Measurements from ENCODE around the gene MAGI2.

DNA sequence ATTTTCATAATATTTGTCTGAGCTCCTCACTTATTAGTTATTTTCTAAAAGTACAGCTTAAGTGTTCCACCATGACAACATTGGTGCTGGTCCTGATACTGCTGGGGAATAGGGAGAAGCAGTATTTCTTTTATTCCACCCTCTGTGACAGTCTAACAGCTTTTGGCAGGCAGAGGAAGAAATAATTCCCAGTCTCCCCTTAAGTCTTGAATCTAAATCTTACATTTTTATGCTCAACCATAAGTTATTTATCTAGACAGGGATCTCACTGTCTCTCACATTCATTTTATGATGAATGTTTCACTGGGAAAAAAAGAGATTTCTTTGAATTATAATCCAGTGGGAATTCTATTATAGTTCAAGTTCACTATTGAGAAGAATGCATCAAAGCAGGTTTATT is 71.5 kb downstream of the MAGI2 start:
- TF ChIP-seq, protein P1, sequence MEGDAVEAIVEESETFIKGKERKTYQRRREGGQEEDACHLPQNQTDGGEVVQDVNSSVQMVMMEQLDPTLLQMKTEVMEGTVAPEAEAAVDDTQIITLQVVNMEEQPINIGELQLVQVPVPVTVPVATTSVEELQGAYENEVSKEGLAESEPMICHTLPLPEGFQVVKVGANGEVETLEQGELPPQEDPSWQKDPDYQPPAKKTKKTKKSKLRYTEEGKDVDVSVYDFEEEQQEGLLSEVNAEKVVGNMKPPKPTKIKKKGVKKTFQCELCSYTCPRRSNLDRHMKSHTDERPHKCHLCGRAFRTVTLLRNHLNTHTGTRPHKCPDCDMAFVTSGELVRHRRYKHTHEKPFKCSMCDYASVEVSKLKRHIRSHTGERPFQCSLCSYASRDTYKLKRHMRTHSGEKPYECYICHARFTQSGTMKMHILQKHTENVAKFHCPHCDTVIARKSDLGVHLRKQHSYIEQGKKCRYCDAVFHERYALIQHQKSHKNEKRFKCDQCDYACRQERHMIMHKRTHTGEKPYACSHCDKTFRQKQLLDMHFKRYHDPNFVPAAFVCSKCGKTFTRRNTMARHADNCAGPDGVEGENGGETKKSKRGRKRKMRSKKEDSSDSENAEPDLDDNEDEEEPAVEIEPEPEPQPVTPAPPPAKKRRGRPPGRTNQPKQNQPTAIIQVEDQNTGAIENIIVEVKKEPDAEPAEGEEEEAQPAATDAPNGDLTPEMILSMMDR (conservative IDR thresholded peaks at IDR 0.05; ENCODE audit: low read length) = no peak
- no peak for TF ChIP-seq EZH2phosphoT487 (IDR thresholded peaks at IDR 0.05; ENCODE audit: borderline replicate concordance, low read depth, low read length)
